Loucy (cell line): ENCODE results near the gene RAMAC.

ENCODE experiments used
- CTCF ChIP-seq: fragments of 200-600 bp; sonication (generic); conservative IDR thresholded peaks from 2 replicates; pipeline ENCODE4 v1.5.1; 2014; ENCODE audit warnings: mild to moderate bottlenecking, antibody characterized with exemption, low read length
- EZH2phosphoT487 ChIP-seq: fragments of 200-600 bp; IDR thresholded peaks from 2 replicates; pipeline ENCODE4 v1.6.1; 2018; ENCODE audit warnings: antibody characterized with exemption, mild to moderate bottlenecking, moderate library complexity, borderline replicate concordance

GRCh38 chr15:83014205-83014653 is 28.2 kb downstream of the RAMAC start:
- TF ChIP-seq CTCF (no peak), EZH2phosphoT487 (no peak)
